DOHH2 (cell line): ENCODE results near the gene P3H2.

ENCODE experiments used
- H3F3A ChIP-seq: fragments of 200-600 bp; sonication (generic), shearing (Covaris generic); 2 replicates; pipeline ENCODE4 v1.6.0; 2016; ENCODE audit warnings: antibody characterized with exemption, mild to moderate bottlenecking; ENCODE audit not compliant: control insufficient read depth, insufficient read depth
- H3K27ac ChIP-seq: fragments of 200-600 bp; sonication (generic); 2 replicates; pipeline ENCODE4 v1.5.1; 2014; ENCODE audit warnings: low read depth, mild to moderate bottlenecking, low read length, moderate library complexity
- H3K27me3 ChIP-seq: fragments of 200-600 bp; sonication (generic); 2 replicates; pipeline ENCODE4 v1.6.1; 2014; ENCODE audit warnings: mild to moderate bottlenecking, low read length, mixed read lengths; ENCODE audit not compliant: control insufficient read depth
- H3K36me3 ChIP-seq: fragments of 200-600 bp; sonication (generic); 2 replicates; pipeline ENCODE4 v1.6.1; 2014; ENCODE audit warnings: mild to moderate bottlenecking, low read length, moderate library complexity, mixed read lengths; ENCODE audit not compliant: control insufficient read depth
- H3K4me1 ChIP-seq: fragments of 200-600 bp; sonication (generic); 2 replicates; pipeline ENCODE4 v1.6.1; 2014; ENCODE audit warnings: mild to moderate bottlenecking, low read length, mixed read lengths; ENCODE audit not compliant: control insufficient read depth
- H3K4me2 ChIP-seq: fragments of 200-600 bp; sonication (generic); 2 replicates; pipeline ENCODE4 v1.6.0; 2014; ENCODE audit warnings: mild to moderate bottlenecking, low read length, moderate library complexity
- H3K4me3 ChIP-seq: fragments of 200-600 bp; sonication (generic); 2 replicates; pipeline ENCODE4 v1.5.1; 2014; ENCODE audit warnings: mild to moderate bottlenecking, low read length, mixed read lengths
- H3K79me2 ChIP-seq: fragments of 200-600 bp; sonication (generic); 2 replicates; pipeline ENCODE4 v1.6.1; 2014; ENCODE audit warnings: mild to moderate bottlenecking, low read length, mixed read lengths; ENCODE audit not compliant: control insufficient read depth
- H3K9me2 ChIP-seq: fragments of 200-600 bp; sonication (generic); replicated peaks from 2 replicates; pipeline ENCODE4 v1.6.1; 2014; ENCODE audit warnings: mild to moderate bottlenecking, low read length, mixed read lengths; ENCODE audit not compliant: control insufficient read depth
- H3K9me3 ChIP-seq: fragments of 200-600 bp; sonication (generic); 2 replicates; pipeline ENCODE4 v1.6.1; 2014; ENCODE audit warnings: antibody characterized with exemption, low read length, mixed read lengths; ENCODE audit not compliant: control insufficient read depth, insufficient read depth
- H4K20me1 ChIP-seq: fragments of 200-600 bp; sonication (generic); 2 replicates; pipeline ENCODE4 v1.6.0; 2014; ENCODE audit warnings: low read depth, mild to moderate bottlenecking, antibody characterized with exemption, low read length, moderate library complexity; ENCODE audit not compliant: control insufficient read depth, insufficient read depth
- CTCF ChIP-seq: fragments of 200-600 bp; sonication (generic); IDR thresholded peaks from one replicate; pipeline ENCODE4 v1.5.1; 2014; ENCODE audit warnings: antibody characterized with exemption, mild to moderate bottlenecking, low read depth, low read length; ENCODE audit not compliant: poor library complexity, severe bottlenecking
- EZH2phosphoT487 ChIP-seq: fragments of 200-600 bp; sonication (generic); IDR thresholded peaks from 2 replicates; pipeline ENCODE4 v1.6.1; 2017; ENCODE audit warnings: borderline replicate concordance, mild to moderate bottlenecking, antibody characterized with exemption, low read length, moderate library complexity, mixed read lengths

Gene P3H2

DNA sequence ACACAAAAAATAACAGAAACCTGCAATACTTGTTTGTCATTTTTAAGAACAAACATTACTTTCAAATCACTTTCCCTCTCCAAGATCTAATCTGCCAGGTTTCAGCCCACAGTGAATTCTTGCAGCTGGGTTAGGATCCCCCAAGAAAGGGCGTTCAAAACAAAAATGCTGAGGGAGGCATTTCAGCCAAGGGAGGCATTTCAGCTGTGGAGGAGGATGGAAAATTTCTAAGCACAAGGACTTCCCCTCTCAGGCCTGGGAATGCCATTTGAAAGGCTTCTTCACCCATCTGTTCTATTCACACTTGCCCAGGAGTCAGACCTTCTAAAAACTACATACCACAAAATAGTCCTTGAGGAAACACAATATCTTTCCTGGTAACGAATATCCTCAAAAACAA is 69.1 kb downstream of the P3H2 start:
- H3K27me3 ChIP-seq = no peaks in the 10 kb centered on the region
- no peak overlapping the region for H3K4me2 ChIP-seq
- H3K36me3 ChIP-seq = no peaks in the 10 kb centered on the region
- H3K9me2 ChIP-seq = no peaks in the 10 kb centered on the region
- no peak overlapping the region for H3K27ac ChIP-seq
- no peaks in the 10 kb centered on the region for H4K20me1 ChIP-seq
- H3F3A ChIP-seq = no peaks in the 10 kb centered on the region
- H3K4me3 ChIP-seq = no peak overlapping the region
- no peaks in the 10 kb centered on the region for H3K4me1 ChIP-seq
- no peaks in the 10 kb centered on the region for H3K9me3 ChIP-seq
- TF ChIP-seq CTCF (no peak), EZH2phosphoT487 (no peak)
- H3K79me2 ChIP-seq = no peaks in the 10 kb centered on the region

- Histone ChIP-seq H3K27me3 (no peaks in the 10 kb centered on the region), H3K36me3 (no peaks in the 10 kb centered on the region), H3K27ac (no peak overlapping the region), H3K4me3 (no peak overlapping the region), H4K20me1 (no peaks in the 10 kb centered on the region), H3K9me2 (no peaks in the 10 kb centered on the region), H3K4me2 (no peak overlapping the region), H3K4me1 (no peaks in the 10 kb centered on the region), H3F3A (no peaks in the 10 kb centered on the region), H3K79me2 (no peaks in the 10 kb centered on the region), H3K9me3 (no peaks in the 10 kb centered on the region)
- TF ChIP-seq CTCF (no peak), EZH2phosphoT487 (no peak)
Observed at GRCh38 chr3:190048932-190049441, 71.7 kb downstream of the P3H2 start.

DNA sequence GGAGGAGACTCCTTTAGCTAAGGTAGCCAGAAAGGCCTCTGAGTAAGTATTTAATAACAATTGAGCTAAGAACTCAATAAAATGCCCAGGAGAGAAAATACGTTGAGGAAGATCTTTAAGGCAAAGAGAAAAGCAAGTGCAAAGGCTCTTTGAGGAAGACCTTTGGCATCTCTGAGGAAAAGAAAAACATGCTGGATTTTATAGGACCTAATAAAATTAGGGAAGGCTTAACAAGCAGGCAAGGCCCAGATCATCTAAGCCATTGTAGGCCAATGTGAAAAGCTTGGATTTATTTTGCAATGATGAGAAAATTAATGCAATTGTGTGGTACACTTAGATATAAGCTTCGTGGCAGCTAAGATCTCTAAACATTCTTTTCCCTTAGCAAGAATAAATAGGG is 75.7 kb downstream of the P3H2 start:
- H4K20me1 ChIP-seq = no peaks in the 10 kb centered on the region
- H3K9me3 ChIP-seq = no peaks in the 10 kb centered on the region
- no peaks in the 10 kb centered on the region for H3K9me2 ChIP-seq
- H3K4me3 ChIP-seq = no peak overlapping the region
- no peaks in the 10 kb centered on the region for H3K4me1 ChIP-seq
- no peaks in the 10 kb centered on the region for H3F3A ChIP-seq
- H3K4me2 ChIP-seq = no peak overlapping the region
- no peaks in the 10 kb centered on the region for H3K36me3 ChIP-seq
- no peaks in the 10 kb centered on the region for H3K27me3 ChIP-seq
- no peak overlapping the region for H3K27ac ChIP-seq
- TF ChIP-seq EZH2phosphoT487 (no peak), CTCF (no peak)
- no peaks in the 10 kb centered on the region for H3K79me2 ChIP-seq
